GM12878 (cell line): Measurements from ENCODE around the gene JUND.
A peak's percentile ranks its signal among the peaks of the same experiment; 100 is the strongest.

ENCODE experiments used
- CBX5 ChIP-seq: sonication (generic); IDR thresholded peaks from 2 replicates; pipeline ENCODE4 v1.6.1; 2016; ENCODE audit warnings: low read depth, moderate library complexity, mild to moderate bottlenecking, inconsistent platforms
- DPF2 ChIP-seq: fragments of 450-650 bp; IDR thresholded peaks from 2 replicates; pipeline ENCODE4 v1.6.1; 2017; ENCODE audit warnings: mild to moderate bottlenecking
- IRF4 ChIP-seq: IDR thresholded peaks from 2 replicates; pipeline ENCODE4 v1.6.1; 2011; ENCODE audit warnings: low read depth, low read length
- MEF2A ChIP-seq: IDR thresholded peaks from 2 replicates; pipeline ENCODE4 v1.6.1; 2011; ENCODE audit warnings: low read depth, mild to moderate bottlenecking, low read length, moderate library complexity; ENCODE audit not compliant: insufficient read depth
- PML ChIP-seq: IDR thresholded peaks from 2 replicates; pipeline ENCODE4 v1.6.1; 2012; ENCODE audit warnings: low read length, inconsistent platforms
- POU2F2 ChIP-seq: IDR thresholded peaks from 3 replicates; pipeline ENCODE4 v1.6.1; 2011; ENCODE audit warnings: low read depth, mild to moderate bottlenecking, low read length, borderline replicate concordance
- SUPT20H ChIP-seq: IDR thresholded peaks from 2 replicates; pipeline ENCODE4 v1.6.1; 2011; ENCODE audit warnings: low read depth, mild to moderate bottlenecking, low read length, moderate library complexity, borderline replicate concordance; ENCODE audit not compliant: control insufficient read depth
- TF ChIP-seq, protein P1 (sequence below): IDR thresholded peaks from 2 replicates; pipeline ENCODE4 v1.6.1; 2012; ENCODE audit warnings: low read depth, low read length, improper control_type of control experiment

DNA sequence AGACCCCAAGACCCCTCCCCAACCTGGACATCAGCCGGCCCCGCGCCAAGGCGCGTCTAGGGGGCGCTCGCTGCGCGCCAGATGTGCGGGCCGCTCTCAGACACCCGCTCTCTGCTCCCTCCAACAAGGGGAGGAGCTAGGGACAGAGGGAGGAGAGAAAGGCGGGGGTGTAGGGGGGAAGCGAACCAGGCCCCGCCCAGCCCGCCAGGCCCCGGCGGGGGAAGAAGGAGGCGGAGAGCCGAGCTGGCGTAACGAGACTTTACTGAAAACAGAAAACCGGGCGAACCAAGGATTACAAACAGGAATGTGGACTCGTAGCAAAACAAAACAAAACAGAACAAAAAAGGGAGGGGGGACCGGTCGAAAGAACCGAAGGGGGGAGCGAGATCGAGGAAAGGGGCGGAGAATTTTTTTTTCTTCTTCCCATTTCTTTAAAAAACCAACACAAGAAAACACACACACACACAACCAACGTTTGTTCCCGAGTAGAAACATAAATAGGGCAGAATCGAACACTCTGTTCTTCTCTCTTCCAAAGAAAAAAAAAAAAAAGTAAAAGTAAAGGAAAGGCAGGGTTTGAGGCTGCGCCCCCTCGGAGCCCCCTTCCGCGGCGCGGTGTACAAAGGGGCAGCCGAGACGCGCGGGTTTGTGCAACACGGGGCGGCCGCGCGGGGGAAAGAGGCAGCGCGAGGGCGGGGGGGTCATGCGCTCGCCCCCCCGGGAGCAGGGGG, 1.7 kb downstream of the JUND start:
- TF ChIP-seq PML, result peak; percentile 60
- TF ChIP-seq SUPT20H, result no peak
- TF ChIP-seq, protein P1, sequence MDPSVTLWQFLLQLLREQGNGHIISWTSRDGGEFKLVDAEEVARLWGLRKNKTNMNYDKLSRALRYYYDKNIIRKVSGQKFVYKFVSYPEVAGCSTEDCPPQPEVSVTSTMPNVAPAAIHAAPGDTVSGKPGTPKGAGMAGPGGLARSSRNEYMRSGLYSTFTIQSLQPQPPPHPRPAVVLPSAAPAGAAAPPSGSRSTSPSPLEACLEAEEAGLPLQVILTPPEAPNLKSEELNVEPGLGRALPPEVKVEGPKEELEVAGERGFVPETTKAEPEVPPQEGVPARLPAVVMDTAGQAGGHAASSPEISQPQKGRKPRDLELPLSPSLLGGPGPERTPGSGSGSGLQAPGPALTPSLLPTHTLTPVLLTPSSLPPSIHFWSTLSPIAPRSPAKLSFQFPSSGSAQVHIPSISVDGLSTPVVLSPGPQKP, result no peak; the same call in 1 of the 2 replicates
- TF ChIP-seq IRF4, result no peak
- no peak for TF ChIP-seq DPF2
- TF ChIP-seq POU2F2, result no peak
- TF ChIP-seq MEF2A, result 0 out of 2 replicates have a peak, but pooled peaks have one; percentile 36
- 0 out of 2 replicates have a peak, but pooled peaks have one; percentile 34 for TF ChIP-seq CBX5
